GF-D8 (cell line): ENCODE data around the gene CTNND2.

ENCODE experiments used
- DNase-seq: peaks from one replicate; lab custom pipeline; 2025; lab: John Stamatoyannopoulos, UW

Gene CTNND2

GRCh38 chr5:11252075-11252474, 652.2 kb downstream of the CTNND2 start:
- no peak for DNase-seq

GRCh38 chr5:11251247-11251646, 653.0 kb downstream of the CTNND2 start:
- no peak for DNase-seq

- no peak for DNase-seq
Measured at GRCh38 chr5:11248966-11249365, 655.3 kb downstream of the CTNND2 start.

GRCh38 chr5:11247224-11247623, 657.0 kb downstream of the CTNND2 start:
- DNase-seq, result no peak

GRCh38 chr5:11240293-11241190, 663.7 kb downstream of the CTNND2 start:
- no peak for DNase-seq

- no peak for DNase-seq
Measured at GRCh38 chr5:11239261-11240015, 664.8 kb downstream of the CTNND2 start.

GRCh38 chr5:11234501-11234911, 669.7 kb downstream of the CTNND2 start:
- peak; percentile 93 for DNase-seq

- no peak for DNase-seq
Measured at GRCh38 chr5:11230890-11231289, 673.4 kb downstream of the CTNND2 start.

- DNase-seq, result no peak
Measured at GRCh38 chr5:11227064-11227463, 677.2 kb downstream of the CTNND2 start.

GRCh38 chr5:11224436-11225187, 679.6 kb downstream of the CTNND2 start:
- no peak for DNase-seq

- DNase-seq, result no peak
Measured at GRCh38 chr5:11222169-11222568, 682.1 kb downstream of the CTNND2 start.

- DNase-seq, result no peak
Measured at GRCh38 chr5:11214864-11215644, 689.2 kb downstream of the CTNND2 start.

- no peak for DNase-seq
Measured at GRCh38 chr5:11212706-11213105, 691.5 kb downstream of the CTNND2 start.

GRCh38 chr5:11197726-11198125, 706.5 kb downstream of the CTNND2 start:
- DNase-seq, result no peak

- no peak for DNase-seq
Measured at GRCh38 chr5:11191673-11192072, 712.6 kb downstream of the CTNND2 start.

GRCh38 chr5:11182441-11183080, 721.7 kb downstream of the CTNND2 start:
- DNase-seq, result no peak

- DNase-seq, result no peak
Measured at GRCh38 chr5:11181940-11182339, 722.3 kb downstream of the CTNND2 start.

GRCh38 chr5:11180890-11181289, 723.4 kb downstream of the CTNND2 start:
- no peak for DNase-seq

- no peak for DNase-seq
Measured at GRCh38 chr5:11177999-11178711, 726.1 kb downstream of the CTNND2 start.

GRCh38 chr5:11174591-11174990, 729.7 kb downstream of the CTNND2 start:
- no peak for DNase-seq
